K562 (cell line): Measurements from ENCODE around the gene ORAI2. TPM values are rescaled to one million over a fixed set of nuclear protein-coding genes. Genes with fewer than 3 reads are reported as not detected.

ENCODE experiments used
- ATAC-seq: fragments of 200-7000 bp; cut with Tn5 transposase; 3 replicates; pipeline ENCODE4 v1.9.1; 2020; ENCODE audit warnings: moderate library complexity
- BruUV-seq: library from RNA; stranded (reverse); fragments of 400-500 nt; replicated peaks from 2 replicates; lab custom pipeline; 2021; lab: Mats Ljungman, UMichigan
- CTCF ChIA-PET: fragments of 300-600 bp; formaldehyde crosslinking; extraction: SDS; loops from one replicate; lab custom pipeline; 2021; ENCODE audit warnings: low intra/inter-chr PET ratio; lab: Yijun Ruan, JAX
- POLR2A ChIA-PET: fragments of 300-600, 350-650 bp; sonication (Branson Sonifier 250); formaldehyde crosslinking; extraction: SDS; loops from one replicate; lab custom pipeline; 2021; ENCODE audit warnings: antibody characterized with exemption, inconsistent platforms; lab: Yijun Ruan, JAX
- DNase-seq, 4 experiments: peaks; one replicate each; pipeline versions ENCODE4 v3.0.0 to v3.0.0-alpha.2; 2011 to 2018; ENCODE audit warnings: low spot score in 3 of 4, mixed read lengths in 3 of 4; ENCODE audit errors: extremely low read depth in 1 of 4
- FAIRE-seq: peaks from 2 replicates; lab custom pipeline; 2011; peaks lifted over from hg19 to GRCh38; lab: Jason Lieb, UNC
- H2AFZ ChIP-seq: 2 replicates; pipeline ENCODE4 v1.6.0; 2011; ENCODE audit warnings: low read depth, low read length, control low read depth, inconsistent platforms
- H3K27ac ChIP-seq: fragments of 200-600 bp; 3 replicates; pipeline ENCODE4 v1.8.0; 2011; ENCODE audit warnings: low read depth, mild to moderate bottlenecking, control low read depth, inconsistent platforms, low read length, moderate library complexity, mixed read lengths; ENCODE audit errors: extremely low read depth
- H3K27me3 ChIP-seq, 2 experiments: fragments of 300-600 bp in 1 of 2; 2 replicates in 1 of 2; 3 replicates in 1 of 2; pipeline versions ENCODE4 v1.6.0 to v1.8.0; 2011; ENCODE audit warnings: inconsistent platforms in 2 of 2, low read length in 2 of 2, mild to moderate bottlenecking in 1 of 2, mixed read lengths in 1 of 2, moderate library complexity in 1 of 2; ENCODE audit not compliant: control insufficient read depth in 2 of 2, insufficient read depth in 2 of 2
- H3K36me3 ChIP-seq: fragments of 300-600 bp; 3 replicates; pipeline ENCODE4 v1.8.0; 2011; ENCODE audit warnings: mild to moderate bottlenecking, low read length, inconsistent platforms; ENCODE audit not compliant: control insufficient read depth, insufficient read depth
- H3K4me1 ChIP-seq, 2 experiments: fragments of 200-600 bp in 1 of 2; replicated peaks in 1 of 2; 2 replicates in 1 of 2; 3 replicates in 1 of 2; pipeline versions ENCODE4 v1.5.1 to v1.8.0; 2011; ENCODE audit warnings: inconsistent platforms in 2 of 2, low read length in 2 of 2, mild to moderate bottlenecking in 1 of 2, mixed read lengths in 1 of 2, moderate library complexity in 1 of 2; ENCODE audit not compliant: control insufficient read depth in 2 of 2, insufficient read depth in 2 of 2
- H3K4me2 ChIP-seq: 2 replicates; pipeline ENCODE4 v1.6.1; 2011; ENCODE audit warnings: low read length, control low read depth, inconsistent platforms, mixed read lengths; ENCODE audit not compliant: insufficient read depth
- H3K4me3 ChIP-seq: fragments of 200-600 bp; sonication (generic), shearing (Covaris generic); 2 replicates; pipeline ENCODE4 v1.5.1; 2016; ENCODE audit warnings: control low read depth, inconsistent platforms
- H3K79me2 ChIP-seq: fragments of 200-600 bp; 3 replicates; pipeline ENCODE4 v1.8.0; 2011; ENCODE audit warnings: low read length, inconsistent platforms; ENCODE audit not compliant: control insufficient read depth, insufficient read depth
- H3K9ac ChIP-seq, 2 experiments: 2 replicates each; pipeline versions ENCODE4 v1.6.0 to v1.6.1; 2011; ENCODE audit warnings: low read depth in 2 of 2, low read length in 2 of 2, control low read depth in 1 of 2, inconsistent platforms in 1 of 2, mild to moderate bottlenecking in 1 of 2, mixed read lengths in 1 of 2; ENCODE audit not compliant: insufficient read depth in 1 of 2
- H3K9me1 ChIP-seq: one replicate; pipeline ENCODE4 v1.6.0; 2011; ENCODE audit warnings: inconsistent platforms, mild to moderate bottlenecking, low read length, moderate library complexity; ENCODE audit not compliant: control insufficient read depth, insufficient read depth
- H3K9me3 ChIP-seq: replicated peaks from 2 replicates; pipeline ENCODE4 v1.5.1; 2011; ENCODE audit warnings: low read depth, low read length, inconsistent platforms; ENCODE audit not compliant: control insufficient read depth, insufficient read depth
- H4K20me1 ChIP-seq: replicated peaks from 2 replicates; pipeline ENCODE4 v1.6.1; 2011; ENCODE audit warnings: low read length, inconsistent platforms, mixed read lengths; ENCODE audit not compliant: control insufficient read depth, insufficient read depth
- ARID1B ChIP-seq: fragments of 450-650 bp; IDR thresholded peaks from 2 replicates; pipeline ENCODE4 v1.6.1; 2016; ENCODE audit warnings: antibody characterized with exemption, mild to moderate bottlenecking, inconsistent platforms
- CHD1 ChIP-seq: fragments of 200-600 bp; sonication (generic); IDR thresholded peaks from one replicate; pipeline ENCODE4 v1.6.1; 2012; ENCODE audit warnings: mild to moderate bottlenecking, moderate library complexity, low read length, inconsistent platforms
- ETS2 ChIP-seq: IDR thresholded peaks from 2 replicates; pipeline ENCODE4 v1.6.1; 2016; ENCODE audit warnings: borderline replicate concordance, missing genetic modification characterization, mild to moderate bottlenecking, moderate library complexity, missing compliant biosample characterization; ENCODE audit not compliant: poor library complexity, severe bottlenecking
- JUN ChIP-seq, 2 experiments: sonication (generic) in 1 of 2; formaldehyde crosslinking in 1 of 2; IDR thresholded peaks; 2 replicates each; pipeline versions ENCODE4 v1.6.1 to v1.8.0; 2012 to 2022; ENCODE audit warnings: borderline replicate concordance in 2 of 2, mild to moderate bottlenecking in 2 of 2, improper control_type of control experiment in 1 of 2, low read depth in 1 of 2, low read length in 1 of 2, missing genetic modification reagents in 1 of 2
- JUND ChIP-seq, 2 experiments: IDR thresholded peaks; 2 replicates in 1 of 2; 3 replicates in 1 of 2; pipeline ENCODE4 v1.6.1; 2011; ENCODE audit warnings: borderline replicate concordance in 2 of 2, low read depth in 2 of 2, low read length in 2 of 2, improper control_type of control experiment in 1 of 2, missing biosample characterization in 1 of 2, missing genetic modification characterization in 1 of 2, missing genetic modification reagents in 1 of 2
- NRF1 ChIP-seq, 2 experiments: fragments of 450-650 bp; IDR thresholded peaks in 1 of 2; conservative IDR thresholded peaks in 1 of 2; 2 replicates each; pipeline ENCODE4 v1.6.1; 2014; ENCODE audit warnings: mild to moderate bottlenecking in 2 of 2
- SMARCE1 ChIP-seq: fragments of 450-650 bp; IDR thresholded peaks from 2 replicates; pipeline ENCODE4 v1.7.1; 2016; ENCODE audit warnings: mild to moderate bottlenecking
- ZNF121 ChIP-seq: sonication (generic); formaldehyde crosslinking; conservative IDR thresholded peaks from 2 replicates; pipeline ENCODE4 v1.8.0; 2022; ENCODE audit warnings: missing genetic modification reagents
- ZNF24 ChIP-seq: fragments of 450-650 bp; IDR thresholded peaks from 2 replicates; pipeline ENCODE4 v1.6.1; 2016
- ZNF586 ChIP-seq: fragments of 450-650 bp; formaldehyde crosslinking; conservative IDR thresholded peaks from 2 replicates; pipeline ENCODE4 v1.4.0; 2020; ENCODE audit warnings: mild to moderate bottlenecking, moderate library complexity
- WGBS: fragments of 100-300 bp; shearing (Covaris generic); methylation state at CpG from one replicate; pipeline ENCODE4 v1.1.6; 2016; ENCODE audit warnings: low coverage, mixed read lengths; ENCODE audit not compliant: insufficient coverage; ENCODE audit errors: missing lambda C conversion rate; 5-methylcytosine and 5-hydroxymethylcytosine counted together
- in situ Hi-C: fragments of 300-500 bp; cut with MboI; formaldehyde crosslinking; loops from 4 replicates; pipeline ENCODE4 v1.15.0; 2018; ENCODE audit warnings: inconsistent platforms, mixed read lengths
- intact Hi-C: fragments of 100-400 bp; cut with micrococcal nuclease; formaldehyde crosslinking; loops from 2 replicates; pipeline ENCODE4 v1.14.2; 2022
- polyA plus RNA-seq, 8 experiments: library from polyadenylated mRNA; depleted of rRNA in 4 of 8; stranded (reverse) in 5 of 8; unstranded in 3 of 8; fragments of >200 nt; fragmentation: Nextera tagmentation in 2 of 8; fragmentation: Illumina TruSeq in 1 of 8; extraction: Ambion mirVana in 2 of 8; extraction: Trizol in 1 of 8; gene quantifications; 2 replicates each; pipeline versions ENCODE4 v1.2.1 to v1.2.3, GENCODE V29; 2011 to 2014; ENCODE audit warnings: inconsistent platforms in 1 of 8, missing spikeins in 1 of 8
- total RNA-seq, 7 experiments: library from RNA; depleted of rRNA in 6 of 7; stranded (reverse); fragments of >200 nt in 6 of 7; fragmentation: Illumina TruSeq in 2 of 7; extraction: Trizol in 2 of 7; gene quantifications; 2 replicates each; pipeline versions ENCODE4 v1.2.1 to v1.2.3, GENCODE V29; 2011 to 2021; ENCODE audit warnings: low replicate concordance in 1 of 7
- TF ChIP-seq, protein P1 (sequence below): fragments of 450-650 bp; IDR thresholded peaks from 2 replicates; pipeline ENCODE4 v1.6.1; 2016; ENCODE audit warnings: borderline replicate concordance
- TF ChIP-seq, protein P2 (sequence below), 3 experiments: IDR thresholded peaks in 2 of 3; conservative IDR thresholded peaks in 1 of 3; 2 replicates each; pipeline ENCODE4 v1.5.1; 2011 to 2012; ENCODE audit warnings: low read length in 3 of 3, mild to moderate bottlenecking in 3 of 3, control low read depth in 2 of 3, improper control_type of control experiment in 1 of 3, inconsistent platforms in 1 of 3, low read depth in 1 of 3, mixed read lengths in 1 of 3, moderate library complexity in 1 of 3; ENCODE audit not compliant: insufficient read depth in 2 of 3
- TF ChIP-seq, protein P3 (sequence below): fragments of 450-650 bp; formaldehyde crosslinking; conservative IDR thresholded peaks from 2 replicates; pipeline ENCODE4 v1.4.0; 2022; ENCODE audit warnings: mild to moderate bottlenecking, missing genetic modification characterization

Gene ORAI2
- total and polyA plus RNA-seq, 9 of the 15 experiments (the other 6 are each of a cell fraction or from before 2014, with no cell fraction given) = 1.1 to 27.7 (median 9.2) TPM

DNA sequence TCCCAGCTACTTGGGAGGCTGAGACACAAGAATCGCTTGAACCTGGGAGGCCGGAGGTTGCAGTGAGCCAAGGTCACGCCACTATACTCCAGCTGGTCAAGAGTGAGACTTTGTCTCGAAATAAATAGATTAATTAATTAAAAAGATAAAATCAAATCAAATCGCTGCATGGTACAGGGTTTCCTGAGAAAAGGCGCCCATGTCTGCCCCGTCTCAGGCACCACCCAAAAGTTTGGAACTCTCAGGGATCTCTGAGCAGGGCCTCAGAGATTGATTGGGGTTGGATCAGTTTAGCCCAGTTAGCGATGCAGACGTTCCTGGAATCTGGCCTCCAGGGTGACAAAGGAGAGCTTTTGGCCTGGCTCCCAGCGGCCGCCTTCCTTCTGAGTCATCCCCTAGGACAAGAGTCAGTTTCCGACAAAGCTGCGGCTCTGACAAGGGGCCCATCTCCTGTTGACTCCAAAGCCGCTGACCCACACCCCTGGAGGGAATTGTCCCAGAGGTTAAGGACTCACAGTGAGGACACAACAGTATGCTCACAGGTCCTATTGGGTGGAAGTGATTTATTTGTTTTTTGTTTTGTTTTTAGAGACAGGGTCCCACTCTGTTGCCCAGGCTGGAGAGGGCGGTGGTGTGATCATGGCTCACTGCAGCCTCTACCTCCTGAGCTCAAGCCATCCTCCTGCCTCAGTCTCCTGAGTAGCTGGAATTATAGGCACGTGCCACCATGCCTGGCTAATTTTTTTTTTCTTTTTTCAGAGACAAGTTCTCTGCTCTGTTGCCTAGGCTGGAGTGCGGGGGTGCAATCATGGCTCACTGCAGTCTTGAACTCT lies 6.8 kb downstream of the ORAI2 start:
- peaks cover 35 to 60% of the 10 kb centered on the region in 2 experiments for H3K4me1 ChIP-seq
- no peak overlapping the region for H2AFZ ChIP-seq
- intact Hi-C loops (loop anchor here (1.0 kb wide), 1 partner anchor 20 kb away; no protein-coding TSS in a partner anchor), in situ Hi-C loops (no loop called here)
- peak; percentile 96 for FAIRE-seq
- H3K9ac ChIP-seq = no peak overlapping the region
- H3K27ac ChIP-seq = no peak overlapping the region
- peak; percentile 75 for ATAC-seq
- no peaks in the 10 kb centered on the region for H3K9me3 ChIP-seq
- no peaks in the 10 kb centered on the region for H3K79me2 ChIP-seq
- WGBS = 31% methylated on average over 17 of the region's 17 CpGs
- CTCF ChIA-PET = no interaction called here
- BruUV-seq = no TSS peak
- H3K36me3 ChIP-seq = peaks cover 26% of the 10 kb centered on the region; the same call in 2 of the 3 replicates
- H3K4me3 ChIP-seq = no peak overlapping the region
- H4K20me1 ChIP-seq = no peaks in the 10 kb centered on the region; the same call in 1 of the 2 replicates
- POLR2A ChIA-PET = interaction anchor here (0.7 to 2.5 kb wide), 8 partner anchors 9 to 733 kb away, joined by 3 to 7 read pairs (median 4); no protein-coding TSS in a partner anchor
- H3K9me1 ChIP-seq = peaks cover 3% of the 10 kb centered on the region
- DNase-seq = peak; percentile 52 to 88 (median 67)
- no peak overlapping the region for H3K4me2 ChIP-seq
- no peaks in the 10 kb centered on the region; a peak in 1 of 5 replicates for H3K27me3 ChIP-seq
- TF ChIP-seq, protein P1, sequence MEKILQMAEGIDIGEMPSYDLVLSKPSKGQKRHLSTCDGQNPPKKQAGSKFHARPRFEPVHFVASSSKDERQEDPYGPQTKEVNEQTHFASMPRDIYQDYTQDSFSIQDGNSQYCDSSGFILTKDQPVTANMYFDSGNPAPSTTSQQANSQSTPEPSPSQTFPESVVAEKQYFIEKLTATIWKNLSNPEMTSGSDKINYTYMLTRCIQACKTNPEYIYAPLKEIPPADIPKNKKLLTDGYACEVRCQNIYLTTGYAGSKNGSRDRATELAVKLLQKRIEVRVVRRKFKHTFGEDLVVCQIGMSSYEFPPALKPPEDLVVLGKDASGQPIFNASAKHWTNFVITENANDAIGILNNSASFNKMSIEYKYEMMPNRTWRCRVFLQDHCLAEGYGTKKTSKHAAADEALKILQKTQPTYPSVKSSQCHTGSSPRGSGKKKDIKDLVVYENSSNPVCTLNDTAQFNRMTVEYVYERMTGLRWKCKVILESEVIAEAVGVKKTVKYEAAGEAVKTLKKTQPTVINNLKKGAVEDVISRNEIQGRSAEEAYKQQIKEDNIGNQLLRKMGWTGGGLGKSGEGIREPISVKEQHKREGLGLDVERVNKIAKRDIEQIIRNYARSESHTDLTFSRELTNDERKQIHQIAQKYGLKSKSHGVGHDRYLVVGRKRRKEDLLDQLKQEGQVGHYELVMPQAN = 0 out of 2 replicates have a peak, but pooled peaks have one; percentile 38
- TF ChIP-seq ZNF586 (CRISPR knock-in tag) = no peak
- no peak for TF ChIP-seq CHD1
- TF ChIP-seq ZNF121 (CRISPR knock-in tag) = peak; percentile 64
- peak; percentile 26 to 38; a peak in 1 of 4 replicates for TF ChIP-seq NRF1 (conservative IDR thresholded peaks at IDR 0.05 in 1 of 2, IDR thresholded peaks at IDR 0.05 in 1 of 2)
- TF ChIP-seq ARID1B = peak; percentile 71
- TF ChIP-seq ETS2 (tag) = no peak
- TF ChIP-seq, protein P2, sequence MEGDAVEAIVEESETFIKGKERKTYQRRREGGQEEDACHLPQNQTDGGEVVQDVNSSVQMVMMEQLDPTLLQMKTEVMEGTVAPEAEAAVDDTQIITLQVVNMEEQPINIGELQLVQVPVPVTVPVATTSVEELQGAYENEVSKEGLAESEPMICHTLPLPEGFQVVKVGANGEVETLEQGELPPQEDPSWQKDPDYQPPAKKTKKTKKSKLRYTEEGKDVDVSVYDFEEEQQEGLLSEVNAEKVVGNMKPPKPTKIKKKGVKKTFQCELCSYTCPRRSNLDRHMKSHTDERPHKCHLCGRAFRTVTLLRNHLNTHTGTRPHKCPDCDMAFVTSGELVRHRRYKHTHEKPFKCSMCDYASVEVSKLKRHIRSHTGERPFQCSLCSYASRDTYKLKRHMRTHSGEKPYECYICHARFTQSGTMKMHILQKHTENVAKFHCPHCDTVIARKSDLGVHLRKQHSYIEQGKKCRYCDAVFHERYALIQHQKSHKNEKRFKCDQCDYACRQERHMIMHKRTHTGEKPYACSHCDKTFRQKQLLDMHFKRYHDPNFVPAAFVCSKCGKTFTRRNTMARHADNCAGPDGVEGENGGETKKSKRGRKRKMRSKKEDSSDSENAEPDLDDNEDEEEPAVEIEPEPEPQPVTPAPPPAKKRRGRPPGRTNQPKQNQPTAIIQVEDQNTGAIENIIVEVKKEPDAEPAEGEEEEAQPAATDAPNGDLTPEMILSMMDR (IDR thresholded peaks at IDR 0.05 in 2 of 3, conservative IDR thresholded peaks at IDR 0.05 in 1 of 3; ENCODE audit: insufficient read depth in 2 of 3, low read depth in 1 of 3, low read length in 3 of 3) = no peak
- TF ChIP-seq, protein P3, sequence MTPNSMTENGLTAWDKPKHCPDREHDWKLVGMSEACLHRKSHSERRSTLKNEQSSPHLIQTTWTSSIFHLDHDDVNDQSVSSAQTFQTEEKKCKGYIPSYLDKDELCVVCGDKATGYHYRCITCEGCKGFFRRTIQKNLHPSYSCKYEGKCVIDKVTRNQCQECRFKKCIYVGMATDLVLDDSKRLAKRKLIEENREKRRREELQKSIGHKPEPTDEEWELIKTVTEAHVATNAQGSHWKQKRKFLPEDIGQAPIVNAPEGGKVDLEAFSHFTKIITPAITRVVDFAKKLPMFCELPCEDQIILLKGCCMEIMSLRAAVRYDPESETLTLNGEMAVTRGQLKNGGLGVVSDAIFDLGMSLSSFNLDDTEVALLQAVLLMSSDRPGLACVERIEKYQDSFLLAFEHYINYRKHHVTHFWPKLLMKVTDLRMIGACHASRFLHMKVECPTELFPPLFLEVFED (CRISPR knock-in tag) = 0 out of 2 replicates have a peak, but pooled peaks have one; percentile 34
- peak; percentile 68 for TF ChIP-seq SMARCE1
- TF ChIP-seq JUND (IDR thresholded peaks at IDR 0.05; ENCODE audit: borderline replicate concordance, low read depth, low read length) = peak; percentile 95
- peak; percentile 91; the same call in 1 of the 3 replicates for TF ChIP-seq JUND (tag; IDR thresholded peaks at IDR 0.05; ENCODE audit: borderline replicate concordance, low read depth, low read length)
- peak; percentile 57; the same call in 1 of the 2 replicates for TF ChIP-seq ZNF24
- TF ChIP-seq JUN (IDR thresholded peaks at IDR 0.05; ENCODE audit: borderline replicate concordance, low read depth, low read length) = peak; percentile 88
- TF ChIP-seq JUN (CRISPR knock-in tag; IDR thresholded peaks at IDR 0.05; ENCODE audit: borderline replicate concordance) = no peak
